ENCODE measurements around the gene TECR. TPM values are rescaled to one million over a fixed set of nuclear protein-coding genes. Genes with fewer than 3 reads are reported as not detected.

The TECR gene
- total RNA-seq, 1 donor from 2014 or later = 106 TPM

GRCh38 chr19:14560776-14561108, 31.3 kb downstream of the TECR start:
- Histone ChIP-seq H2AFZ (ENCODE audit: low read depth, low read length) (no peak overlapping the region), H3K27me3 (ENCODE audit: insufficient read depth, low read length) (no peaks in the 10 kb centered on the region), H3K4me2 (ENCODE audit: low read length) (no peak overlapping the region), H3K9ac (ENCODE audit: low read length) (no peak overlapping the region), H4K20me1 (ENCODE audit: insufficient read depth, low read length) (peaks cover 25% of the 10 kb centered on the region), H3K79me2 (ENCODE audit: insufficient read depth, low read length) (peaks cover 23% of the 10 kb centered on the region), H3K4me3 (ENCODE audit: insufficient read depth, low read depth, low read length) (no peak overlapping the region), H3K36me3 (ENCODE audit: insufficient read depth, low read length) (no peaks in the 10 kb centered on the region), H3K9me3 (ENCODE audit: insufficient read depth, low read depth, low read length) (no peaks in the 10 kb centered on the region), H3K4me1 (ENCODE audit: insufficient read depth, low read length) (peaks cover 23% of the 10 kb centered on the region), H3K27ac (ENCODE audit: low read depth, low read length) (no peak overlapping the region)
- TF ChIP-seq EZH2 (IDR thresholded peaks at IDR 0.05; ENCODE audit: insufficient read depth, low read length) = no peak
- TF ChIP-seq, protein P1, sequence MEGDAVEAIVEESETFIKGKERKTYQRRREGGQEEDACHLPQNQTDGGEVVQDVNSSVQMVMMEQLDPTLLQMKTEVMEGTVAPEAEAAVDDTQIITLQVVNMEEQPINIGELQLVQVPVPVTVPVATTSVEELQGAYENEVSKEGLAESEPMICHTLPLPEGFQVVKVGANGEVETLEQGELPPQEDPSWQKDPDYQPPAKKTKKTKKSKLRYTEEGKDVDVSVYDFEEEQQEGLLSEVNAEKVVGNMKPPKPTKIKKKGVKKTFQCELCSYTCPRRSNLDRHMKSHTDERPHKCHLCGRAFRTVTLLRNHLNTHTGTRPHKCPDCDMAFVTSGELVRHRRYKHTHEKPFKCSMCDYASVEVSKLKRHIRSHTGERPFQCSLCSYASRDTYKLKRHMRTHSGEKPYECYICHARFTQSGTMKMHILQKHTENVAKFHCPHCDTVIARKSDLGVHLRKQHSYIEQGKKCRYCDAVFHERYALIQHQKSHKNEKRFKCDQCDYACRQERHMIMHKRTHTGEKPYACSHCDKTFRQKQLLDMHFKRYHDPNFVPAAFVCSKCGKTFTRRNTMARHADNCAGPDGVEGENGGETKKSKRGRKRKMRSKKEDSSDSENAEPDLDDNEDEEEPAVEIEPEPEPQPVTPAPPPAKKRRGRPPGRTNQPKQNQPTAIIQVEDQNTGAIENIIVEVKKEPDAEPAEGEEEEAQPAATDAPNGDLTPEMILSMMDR (IDR thresholded peaks at IDR 0.05; ENCODE audit: insufficient read depth, low read depth, low read length) = no peak
- Mint-ChIP-seq H3K9me3 (ENCODE audit: unreplicated experiment) (no peaks in the 10 kb centered on the region), H3K36me3 (ENCODE audit: low read depth, unreplicated experiment) (peaks cover 1% of the 10 kb centered on the region), H3K4me3 (ENCODE audit: unreplicated experiment) (no peak overlapping the region), H3K4me1 (ENCODE audit: low read depth, unreplicated experiment) (peaks cover 6% of the 10 kb centered on the region), H3K27ac (ENCODE audit: unreplicated experiment) (no peak overlapping the region), H3K27me3 (ENCODE audit: low read depth, unreplicated experiment) (no peaks in the 10 kb centered on the region)
- DNase-seq (ENCODE audit: low read depth) (no peak), FAIRE-seq (no peak)

GRCh38 chr19:14561249-14561648, 31.9 kb downstream of the TECR start:
- Histone ChIP-seq H3K27ac (ENCODE audit: low read depth, low read length) (no peak overlapping the region), H3K79me2 (ENCODE audit: insufficient read depth, low read length) (peaks cover 23% of the 10 kb centered on the region), H3K9ac (ENCODE audit: low read length) (peak overlapping the region; percentile 49), H3K27me3 (ENCODE audit: insufficient read depth, low read length) (no peaks in the 10 kb centered on the region), H3K36me3 (ENCODE audit: insufficient read depth, low read length) (no peaks in the 10 kb centered on the region), H3K4me3 (ENCODE audit: insufficient read depth, low read depth, low read length) (no peak overlapping the region), H3K9me3 (ENCODE audit: insufficient read depth, low read depth, low read length) (no peaks in the 10 kb centered on the region), H3K4me2 (ENCODE audit: low read length) (no peak overlapping the region), H4K20me1 (ENCODE audit: insufficient read depth, low read length) (peaks cover 20% of the 10 kb centered on the region), H3K4me1 (ENCODE audit: insufficient read depth, low read length) (peaks cover 19% of the 10 kb centered on the region), H2AFZ (ENCODE audit: low read depth, low read length) (no peak overlapping the region)
- Mint-ChIP-seq H3K36me3 (ENCODE audit: low read depth, unreplicated experiment) (no peaks in the 10 kb centered on the region), H3K4me3 (ENCODE audit: unreplicated experiment) (no peak overlapping the region), H3K27me3 (ENCODE audit: low read depth, unreplicated experiment) (no peaks in the 10 kb centered on the region), H3K4me1 (ENCODE audit: low read depth, unreplicated experiment) (peaks cover 6% of the 10 kb centered on the region), H3K27ac (ENCODE audit: unreplicated experiment) (no peak overlapping the region), H3K9me3 (ENCODE audit: unreplicated experiment) (no peaks in the 10 kb centered on the region)
- FAIRE-seq (no peak), DNase-seq (ENCODE audit: low read depth) (no peak)
- no peak for TF ChIP-seq EZH2 (IDR thresholded peaks at IDR 0.05; ENCODE audit: insufficient read depth, low read length)
- TF ChIP-seq, protein P1 (IDR thresholded peaks at IDR 0.05; ENCODE audit: insufficient read depth, low read depth, low read length) = no peak

DNA sequence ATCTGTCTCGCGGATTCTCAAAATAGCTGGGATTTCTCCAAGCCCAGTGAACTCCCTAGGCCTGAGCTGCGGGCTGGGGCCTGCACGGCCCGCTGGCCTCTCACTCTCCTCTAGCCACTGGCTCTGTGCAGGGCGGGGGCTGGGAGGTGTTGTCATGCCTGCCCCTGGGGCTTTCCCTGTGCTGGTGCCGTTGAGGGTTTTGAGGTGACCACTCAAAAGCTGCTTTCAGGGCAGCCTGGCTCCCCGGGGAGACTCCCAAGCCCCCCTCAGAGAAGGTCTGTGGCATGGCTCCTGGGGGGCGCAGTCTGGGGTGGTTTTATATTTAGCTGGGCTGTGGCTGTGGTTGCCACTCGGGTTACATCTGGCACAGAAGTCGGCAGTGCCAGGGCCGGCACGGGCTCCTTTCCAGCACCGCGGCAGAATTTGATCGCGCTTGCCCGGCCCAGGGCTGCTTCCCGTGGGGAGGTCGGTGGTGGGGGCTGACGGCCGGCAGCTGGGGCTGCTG, 32.5 kb downstream of the TECR start:
- Histone ChIP-seq H3K4me1 (ENCODE audit: insufficient read depth, low read length) (peaks cover 16% of the 10 kb centered on the region), H3K4me3 (ENCODE audit: insufficient read depth, low read depth, low read length) (no peak overlapping the region), H3K9me3 (ENCODE audit: insufficient read depth, low read depth, low read length) (no peaks in the 10 kb centered on the region), H4K20me1 (ENCODE audit: insufficient read depth, low read length) (peaks cover 17% of the 10 kb centered on the region), H3K36me3 (ENCODE audit: insufficient read depth, low read length) (no peaks in the 10 kb centered on the region), H3K27me3 (ENCODE audit: insufficient read depth, low read length) (no peaks in the 10 kb centered on the region), H2AFZ (ENCODE audit: low read depth, low read length) (no peak overlapping the region), H3K79me2 (ENCODE audit: insufficient read depth, low read length) (peaks cover 23% of the 10 kb centered on the region), H3K9ac (ENCODE audit: low read length) (peak overlapping the region; percentile 49), H3K27ac (ENCODE audit: low read depth, low read length) (no peak overlapping the region), H3K4me2 (ENCODE audit: low read length) (peak overlapping the region; percentile 34)
- Mint-ChIP-seq H3K4me3 (ENCODE audit: unreplicated experiment) (no peak overlapping the region), H3K36me3 (ENCODE audit: low read depth, unreplicated experiment) (no peaks in the 10 kb centered on the region), H3K9me3 (ENCODE audit: unreplicated experiment) (no peaks in the 10 kb centered on the region), H3K27ac (ENCODE audit: unreplicated experiment) (peak overlapping the region; percentile 66), H3K27me3 (ENCODE audit: low read depth, unreplicated experiment) (no peaks in the 10 kb centered on the region), H3K4me1 (ENCODE audit: low read depth, unreplicated experiment) (peaks cover 6% of the 10 kb centered on the region)
- TF ChIP-seq EZH2 (IDR thresholded peaks at IDR 0.05; ENCODE audit: insufficient read depth, low read length) = no peak
- TF ChIP-seq, protein P1 (IDR thresholded peaks at IDR 0.05; ENCODE audit: insufficient read depth, low read depth, low read length) = no peak
- FAIRE-seq = no peak
- DNase-seq (ENCODE audit: low read depth) = no peak
